Hepatocyte (in vitro differentiated cells): ENCODE data around the gene LYRM4. TPM values are rescaled to one million over a fixed set of nuclear protein-coding genes. Genes with fewer than 3 reads are reported as not detected.

Source experiments
- DNase-seq: peaks from one replicate; pipeline ENCODE4 v3.0.0-alpha.2; 2016; ENCODE audit warnings: low spot score
- H2AFZ ChIP-seq: fragments of 200-600 bp; sonication (generic); 2 replicates; pipeline ENCODE4 v1.6.0; 2016; ENCODE audit warnings: antibody characterized with exemption, mild to moderate bottlenecking
- H3K27ac ChIP-seq: fragments of 200-600 bp; sonication (generic); 2 replicates; pipeline ENCODE4 v1.5.1; 2016; ENCODE audit warnings: mild to moderate bottlenecking
- H3K27me3 ChIP-seq: fragments of 200-600 bp; sonication (generic); 2 replicates; pipeline ENCODE4 v1.6.1; 2016
- H3K36me3 ChIP-seq: fragments of 200-600 bp; sonication (generic); replicated peaks from 2 replicates; pipeline ENCODE4 v1.5.1; 2016; ENCODE audit warnings: low read depth; ENCODE audit not compliant: insufficient read depth
- H3K4me1 ChIP-seq: fragments of 200-600 bp; sonication (generic); 2 replicates; pipeline ENCODE4 v1.5.1; 2016; ENCODE audit warnings: mild to moderate bottlenecking, moderate library complexity; ENCODE audit not compliant: insufficient read depth
- H3K4me2 ChIP-seq: fragments of 200-600 bp; sonication (generic); 2 replicates; pipeline ENCODE4 v1.6.0; 2016
- H3K4me3 ChIP-seq: fragments of 200-600 bp; sonication (generic); 2 replicates; pipeline ENCODE4 v1.5.1; 2016; ENCODE audit warnings: mild to moderate bottlenecking
- H3K79me2 ChIP-seq: fragments of 200-600 bp; sonication (generic); 2 replicates; pipeline ENCODE4 v1.6.0; 2017; ENCODE audit warnings: mild to moderate bottlenecking
- H3K9me2 ChIP-seq: fragments of 200-600 bp; sonication (generic); replicated peaks from 2 replicates; pipeline ENCODE4 v1.6.0; 2017; ENCODE audit warnings: mild to moderate bottlenecking; ENCODE audit not compliant: insufficient read depth
- H3K9me3 ChIP-seq: fragments of 200-600 bp; sonication (generic); 2 replicates; pipeline ENCODE4 v1.5.1; 2016; ENCODE audit warnings: low read depth, mild to moderate bottlenecking
- H4K20me1 ChIP-seq: fragments of 200-600 bp; sonication (generic); 2 replicates; pipeline ENCODE4 v1.6.0; 2016; ENCODE audit warnings: mild to moderate bottlenecking; ENCODE audit not compliant: insufficient read depth, poor library complexity, severe bottlenecking
- CTCF ChIP-seq: fragments of 200-600 bp; sonication (generic); IDR thresholded peaks from 2 replicates; pipeline ENCODE4 v1.5.1; 2016; ENCODE audit warnings: antibody characterized with exemption, mild to moderate bottlenecking; ENCODE audit not compliant: poor library complexity
- EZH2 ChIP-seq: fragments of 200-600 bp; sonication (generic); IDR thresholded peaks from 2 replicates; pipeline ENCODE4 v1.6.1; 2016; ENCODE audit warnings: antibody characterized with exemption, mild to moderate bottlenecking, borderline replicate concordance
- EZH2phosphoT487 ChIP-seq: fragments of 200-600 bp; sonication (generic); IDR thresholded peaks from one replicate; pipeline ENCODE4 v1.6.1; 2018; ENCODE audit warnings: antibody characterized with exemption, mild to moderate bottlenecking, low read depth, moderate library complexity; ENCODE audit not compliant: unreplicated experiment, severe bottlenecking
- WGBS: methylation state at CpG from one replicate; pipeline ENCODE4 v1.1.6; 2016; ENCODE audit warnings: low lambda C conversion rate; ENCODE audit errors: missing lambda C conversion rate; 5-methylcytosine and 5-hydroxymethylcytosine counted together
- polyA plus RNA-seq: library from polyadenylated mRNA; unstranded; fragments of >200 nt; fragmentation: Nextera tagmentation; extraction: Ambion mirVana; gene quantifications from 2 replicates; pipeline ENCODE4 v1.2.1, GENCODE V29; 2016
- total RNA-seq: library from RNA; depleted of rRNA; stranded (reverse); fragments of >200 nt; gene quantifications from 2 replicates; pipeline ENCODE4 v1.2.3, GENCODE V29; 2014

LYRM4 gene
- total and polyA plus RNA-seq, 2 experiments from 2014 or later: 20.5 to 22.9 TPM

GRCh38 chr6:5290500-5290899 is 29.8 kb upstream of the LYRM4 start:
- no peak overlapping the region for H3K4me2 ChIP-seq
- no peaks in the 10 kb centered on the region for H3K27me3 ChIP-seq
- H3K4me3 ChIP-seq: no peak overlapping the region
- H3K4me1 ChIP-seq: no peaks in the 10 kb centered on the region
- H3K79me2 ChIP-seq: peaks cover 8% of the 10 kb centered on the region
- no peaks in the 10 kb centered on the region for H3K9me3 ChIP-seq
- TF ChIP-seq EZH2phosphoT487 (no peak), CTCF (no peak), EZH2 (no peak)
- no peak overlapping the region for H2AFZ ChIP-seq
- DNase-seq: no peak
- no peaks in the 10 kb centered on the region for H3K36me3 ChIP-seq
- H4K20me1 ChIP-seq: no peaks in the 10 kb centered on the region
- H3K27ac ChIP-seq: no peak overlapping the region
- no peaks in the 10 kb centered on the region for H3K9me2 ChIP-seq

GRCh38 chr6:5290097-5290496 is 29.3 kb upstream of the LYRM4 start:
- Histone ChIP-seq H3K9me3 (no peaks in the 10 kb centered on the region), H2AFZ (no peak overlapping the region), H3K36me3 (no peaks in the 10 kb centered on the region), H3K4me2 (no peak overlapping the region), H3K4me3 (no peak overlapping the region), H4K20me1 (no peaks in the 10 kb centered on the region), H3K79me2 (peaks cover 8% of the 10 kb centered on the region), H3K9me2 (no peaks in the 10 kb centered on the region), H3K27me3 (no peaks in the 10 kb centered on the region), H3K4me1 (no peaks in the 10 kb centered on the region), H3K27ac (no peak overlapping the region)
- WGBS: 100% methylated on average over 1 of the region's 1 CpG
- no peak for DNase-seq
- TF ChIP-seq CTCF: no peak
- no peak for TF ChIP-seq EZH2
- TF ChIP-seq EZH2phosphoT487: no peak

- 83% methylated on average over 2 of the region's 2 CpGs for WGBS
- no peak overlapping the region for H2AFZ ChIP-seq
- TF ChIP-seq CTCF: no peak
- TF ChIP-seq EZH2: no peak
- no peak for TF ChIP-seq EZH2phosphoT487
Observed at GRCh38 chr6:5287966-5288297, 27.2 kb upstream of the LYRM4 start.

GRCh38 chr6:5287205-5287965 is 26.6 kb upstream of the LYRM4 start:
- Histone ChIP-seq H3K9me3 (no peaks in the 10 kb centered on the region), H4K20me1 (no peaks in the 10 kb centered on the region), H3K9me2 (no peaks in the 10 kb centered on the region), H3K4me3 (no peak overlapping the region), H3K27ac (no peak overlapping the region), H3K27me3 (no peaks in the 10 kb centered on the region), H3K4me2 (no peak overlapping the region), H3K79me2 (peaks cover 8% of the 10 kb centered on the region), H2AFZ (no peak overlapping the region), H3K36me3 (no peaks in the 10 kb centered on the region), H3K4me1 (no peaks in the 10 kb centered on the region)
- no peak for TF ChIP-seq CTCF
- TF ChIP-seq EZH2phosphoT487: no peak
- TF ChIP-seq EZH2: no peak
- 85% methylated on average over 12 of the region's 12 CpGs for WGBS
- no peak for DNase-seq

More at GRCh38 chr6:5287966-5288297, 27.2 kb upstream of the LYRM4 start:
- Histone ChIP-seq H3K4me3 (no peak overlapping the region), H3K4me2 (no peak overlapping the region), H3K9me3 (no peaks in the 10 kb centered on the region), H3K4me1 (no peaks in the 10 kb centered on the region), H3K27ac (no peak overlapping the region), H4K20me1 (no peaks in the 10 kb centered on the region), H3K36me3 (no peaks in the 10 kb centered on the region), H3K27me3 (no peaks in the 10 kb centered on the region), H3K9me2 (no peaks in the 10 kb centered on the region), H3K79me2 (peaks cover 8% of the 10 kb centered on the region)
- no peak for DNase-seq
